ENCODE data around the gene PITPNM3.

Gene PITPNM3

DNA sequence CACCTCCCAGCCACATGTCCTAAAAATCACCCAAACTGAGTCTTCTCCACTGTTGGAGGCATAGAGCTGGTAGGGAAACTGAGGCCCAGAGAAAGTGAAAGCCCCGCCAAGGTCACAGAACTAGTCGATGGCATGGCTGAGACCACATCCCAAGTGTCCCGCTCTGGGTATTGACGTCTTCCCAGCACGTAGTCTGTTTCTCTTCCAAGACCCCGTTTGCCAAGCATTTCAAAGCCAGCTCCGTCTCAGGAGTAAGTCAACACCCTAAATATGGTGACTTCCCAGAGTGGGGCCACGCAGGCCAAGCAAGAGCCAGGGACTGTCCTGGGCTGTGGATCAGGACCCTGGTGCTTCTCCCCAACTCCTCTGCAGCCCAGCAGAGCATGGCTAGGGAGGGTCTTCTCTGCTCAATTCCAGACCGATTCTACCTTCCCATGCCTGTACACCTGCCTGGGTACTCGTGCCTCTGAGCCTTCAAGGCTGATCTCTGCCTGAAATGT is 19.7 kb downstream of the PITPNM3 start:
- ATAC-seq (replicated peaks) (no peak), DNase-seq (no peak)
- no peak overlapping the region for H3K4me3 Mint-ChIP-seq
- peaks cover 7 to 8% of the 10 kb centered on the region in 2 donors for H3K36me3 Mint-ChIP-seq
- no peaks in the 10 kb centered on the region for H3K4me1 Mint-ChIP-seq
- H3K9me3 Mint-ChIP-seq, result peaks cover 0 to 7% of the 10 kb centered on the region in 2 donors
- H3K27me3 Mint-ChIP-seq, result peaks cover 16 to 28% of the 10 kb centered on the region in 2 donors
- no peak overlapping the region for H3K27ac Mint-ChIP-seq

- Mint-ChIP-seq H3K27ac (no peak overlapping the region), H3K4me1 (no peaks in the 10 kb centered on the region), H3K9me3 (peaks cover 0 to 7% of the 10 kb centered on the region in 2 donors), H3K36me3 (peaks cover 7 to 8% of the 10 kb centered on the region in 2 donors), H3K27me3 (peaks cover 12 to 23% of the 10 kb centered on the region in 2 donors), H3K4me3 (no peak overlapping the region)
- ATAC-seq (replicated peaks) (no peak), DNase-seq (no peak)
Observed at GRCh38 chr17:6536053-6536452, 20.3 kb downstream of the PITPNM3 start.

DNA sequence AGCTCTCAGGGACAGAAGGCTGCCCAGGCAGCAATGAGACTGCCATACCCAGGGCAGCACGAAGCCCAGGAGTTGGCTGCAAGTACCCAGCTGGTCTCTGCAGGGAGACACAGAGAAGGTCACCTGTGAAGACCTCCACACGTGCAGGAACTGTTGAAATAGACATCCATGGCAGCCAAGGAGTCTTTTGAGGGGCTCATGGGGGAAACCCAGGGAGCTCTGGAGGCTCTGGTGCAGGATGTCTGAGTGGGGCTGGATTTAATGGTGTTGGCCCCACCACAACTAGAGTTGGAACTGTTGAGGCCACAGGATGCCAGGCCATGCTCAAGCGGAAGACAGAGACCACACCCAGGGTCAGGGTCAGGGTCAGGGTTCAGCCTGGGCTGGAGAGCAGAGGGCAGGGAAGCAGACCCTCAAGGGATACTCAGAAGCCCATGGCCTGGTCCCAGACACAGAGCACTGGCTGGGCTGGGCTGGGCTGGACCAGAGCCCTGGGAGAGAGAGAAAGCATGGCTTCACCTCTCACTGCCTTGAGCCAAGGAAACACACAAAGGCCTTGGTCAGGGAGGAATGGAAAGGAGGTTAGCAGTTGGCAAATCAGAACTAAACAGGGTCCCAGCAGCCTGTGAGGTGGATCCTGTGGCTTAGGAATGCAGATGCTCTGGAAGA is 21.4 kb downstream of the PITPNM3 start:
- Mint-ChIP-seq H3K4me1 (no peaks in the 10 kb centered on the region), H3K4me3 (no peak overlapping the region), H3K27ac (no peak overlapping the region)

DNA sequence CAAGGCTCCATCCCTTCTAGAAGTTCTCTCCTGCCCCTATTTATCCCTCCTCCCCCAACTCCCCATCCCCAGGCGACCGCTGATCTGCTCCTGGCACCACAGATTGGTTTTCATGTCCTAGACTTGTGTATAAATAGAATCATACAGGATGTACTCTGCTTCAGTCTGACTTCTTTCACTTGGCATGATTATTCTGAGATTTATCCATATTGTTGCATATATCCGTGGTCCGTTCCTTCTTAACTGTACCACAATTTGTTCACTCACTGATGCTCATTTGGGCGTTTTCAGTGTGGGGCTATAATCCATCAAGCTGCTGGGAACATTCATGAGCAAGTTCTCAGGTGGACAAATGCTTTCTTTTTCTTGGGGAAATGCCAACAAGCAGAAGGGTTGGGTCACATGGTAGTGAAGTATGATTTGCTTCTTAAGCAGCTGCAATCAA is 23.9 kb downstream of the PITPNM3 start:
- DNase-seq, result no peak
- Mint-ChIP-seq H3K36me3 (peaks cover 2 to 7% of the 10 kb centered on the region in 2 donors), H3K9me3 (no peaks in the 10 kb centered on the region), H3K27ac (no peak overlapping the region), H3K4me3 (no peak overlapping the region), H3K27me3 (peaks cover 6 to 14% of the 10 kb centered on the region in 2 donors), H3K4me1 (no peaks in the 10 kb centered on the region)
- no peak for ATAC-seq (replicated peaks)

More for the DNA sequence above, 21.4 kb downstream of the PITPNM3 start:
- ATAC-seq (replicated peaks), result no peak
- no peak for DNase-seq
- H3K9me3 Mint-ChIP-seq, result peaks cover 0 to 7% of the 10 kb centered on the region in 2 donors
- H3K36me3 Mint-ChIP-seq, result peaks cover 7 to 8% of the 10 kb centered on the region in 2 donors
- H3K27me3 Mint-ChIP-seq, result peaks cover 8 to 19% of the 10 kb centered on the region in 2 donors

DNA sequence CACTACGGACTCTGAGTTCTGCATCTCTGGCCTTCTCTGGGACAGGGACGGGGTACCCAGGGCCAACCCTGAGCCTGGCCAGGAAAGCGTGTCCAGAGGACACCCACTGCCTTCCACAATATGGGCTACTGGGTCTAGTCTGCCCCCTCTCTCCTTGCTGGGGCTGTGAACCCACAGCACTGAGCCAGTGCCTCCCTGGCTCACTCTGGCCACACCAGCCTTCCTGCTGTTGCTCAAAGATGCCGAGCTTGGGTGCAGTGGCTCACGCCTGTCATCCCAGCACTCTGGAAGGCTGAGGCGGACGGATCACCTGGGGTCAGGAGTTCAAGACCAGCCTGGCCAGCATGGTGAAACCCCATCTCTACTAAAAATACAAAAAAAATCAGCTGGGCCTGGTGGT is 24.8 kb downstream of the PITPNM3 start:
- ATAC-seq (replicated peaks) (no peak), DNase-seq (no peak)
- Mint-ChIP-seq H3K4me3 (no peak overlapping the region), H3K9me3 (no peaks in the 10 kb centered on the region), H3K4me1 (no peaks in the 10 kb centered on the region), H3K36me3 (peaks cover 2 to 7% of the 10 kb centered on the region in 2 donors), H3K27ac (no peak overlapping the region), H3K27me3 (peaks cover 5 to 14% of the 10 kb centered on the region in 2 donors)

GRCh38 chr17:6530324-6530920 is 25.9 kb downstream of the PITPNM3 start:
- no peaks in the 10 kb centered on the region for H3K4me1 Mint-ChIP-seq
- DNase-seq (no peak), ATAC-seq (replicated peaks) (no peak)
- no peak overlapping the region for H3K4me3 Mint-ChIP-seq
- no peak overlapping the region for H3K27ac Mint-ChIP-seq
- no peaks in the 10 kb centered on the region for H3K9me3 Mint-ChIP-seq
- H3K27me3 Mint-ChIP-seq, result peaks cover 5 to 14% of the 10 kb centered on the region in 2 donors
- peaks cover 2 to 7% of the 10 kb centered on the region in 2 donors for H3K36me3 Mint-ChIP-seq

GRCh38 chr17:6528557-6528956 is 27.8 kb downstream of the PITPNM3 start:
- no peaks in the 10 kb centered on the region for H3K9me3 Mint-ChIP-seq
- H3K36me3 Mint-ChIP-seq, result no peaks in the 10 kb centered on the region
- DNase-seq (no peak), ATAC-seq (replicated peaks) (no peak)
- no peak overlapping the region for H3K27ac Mint-ChIP-seq
- H3K27me3 Mint-ChIP-seq, result peaks cover 5% of the 10 kb centered on the region in 2 donors
- H3K4me3 Mint-ChIP-seq, result no peak overlapping the region
- no peaks in the 10 kb centered on the region for H3K4me1 Mint-ChIP-seq

GRCh38 chr17:6526362-6527152 is 29.8 kb downstream of the PITPNM3 start:
- H3K9me3 Mint-ChIP-seq, result no peaks in the 10 kb centered on the region
- no peaks in the 10 kb centered on the region for H3K27me3 Mint-ChIP-seq
- no peak overlapping the region for H3K27ac Mint-ChIP-seq
- no peaks in the 10 kb centered on the region for H3K36me3 Mint-ChIP-seq
- ATAC-seq (replicated peaks), result no peak
- DNase-seq, result no peak
- H3K4me1 Mint-ChIP-seq, result no peaks in the 10 kb centered on the region
- no peak overlapping the region for H3K4me3 Mint-ChIP-seq

DNA sequence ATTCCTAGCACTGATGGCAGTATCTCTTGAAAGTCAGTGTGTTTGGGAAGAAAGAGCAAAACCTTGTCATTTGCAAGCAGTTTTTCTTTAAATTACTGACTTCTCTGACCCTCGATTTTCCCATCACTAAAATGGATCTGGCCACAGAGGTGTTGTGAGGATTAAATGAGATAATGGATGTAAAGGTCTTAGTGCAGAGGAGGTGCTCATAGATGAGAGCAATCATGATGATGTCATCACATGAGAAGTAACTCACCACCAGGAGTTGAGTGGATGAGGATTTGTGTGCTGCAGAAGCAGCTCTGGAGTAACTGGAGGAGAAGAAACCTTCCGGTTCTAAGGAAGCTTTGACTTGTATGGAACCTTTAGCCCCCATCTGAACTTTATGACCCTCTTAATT is 30.6 kb downstream of the PITPNM3 start:
- Mint-ChIP-seq H3K4me1 (no peaks in the 10 kb centered on the region), H3K36me3 (no peaks in the 10 kb centered on the region), H3K27ac (no peak overlapping the region), H3K27me3 (no peaks in the 10 kb centered on the region), H3K9me3 (no peaks in the 10 kb centered on the region), H3K4me3 (no peak overlapping the region)
- DNase-seq (no peak), ATAC-seq (replicated peaks) (no peak)

DNA sequence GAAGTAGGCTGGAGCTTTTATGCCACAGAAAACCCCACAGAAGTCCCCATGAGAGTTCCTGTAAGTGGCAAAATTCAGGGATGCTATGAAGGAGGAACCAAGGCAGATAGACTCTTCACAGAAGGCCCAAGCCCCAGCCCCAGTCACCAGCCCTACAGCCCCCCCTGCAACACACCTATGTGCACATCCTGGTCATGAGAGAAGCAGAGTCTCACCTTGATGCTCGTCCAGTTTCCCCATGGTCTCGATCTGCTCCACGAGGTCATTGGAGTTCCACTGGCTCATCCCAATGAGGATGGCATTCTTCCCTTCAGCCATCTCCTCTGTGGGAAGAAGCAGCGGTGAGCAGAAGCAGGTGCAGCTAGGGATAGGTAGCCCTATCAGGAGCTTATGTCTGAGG is 31.2 kb downstream of the PITPNM3 start:
- no peak overlapping the region for H3K4me3 Mint-ChIP-seq
- H3K27me3 Mint-ChIP-seq, result no peaks in the 10 kb centered on the region
- H3K4me1 Mint-ChIP-seq, result no peaks in the 10 kb centered on the region
- H3K9me3 Mint-ChIP-seq, result no peaks in the 10 kb centered on the region
- DNase-seq (no peak), ATAC-seq (replicated peaks) (no peak)
- H3K36me3 Mint-ChIP-seq, result peaks cover 0 to 2% of the 10 kb centered on the region in 2 donors
- no peak overlapping the region for H3K27ac Mint-ChIP-seq

GRCh38 chr17:6524520-6524919 is 31.8 kb downstream of the PITPNM3 start:
- no peak overlapping the region for H3K4me3 Mint-ChIP-seq
- H3K9me3 Mint-ChIP-seq, result no peaks in the 10 kb centered on the region
- H3K36me3 Mint-ChIP-seq, result peaks cover 0 to 2% of the 10 kb centered on the region in 2 donors
- ATAC-seq (replicated peaks) (no peak), DNase-seq (no peak)
- no peak overlapping the region for H3K27ac Mint-ChIP-seq
- no peaks in the 10 kb centered on the region for H3K4me1 Mint-ChIP-seq
- no peaks in the 10 kb centered on the region for H3K27me3 Mint-ChIP-seq

DNA sequence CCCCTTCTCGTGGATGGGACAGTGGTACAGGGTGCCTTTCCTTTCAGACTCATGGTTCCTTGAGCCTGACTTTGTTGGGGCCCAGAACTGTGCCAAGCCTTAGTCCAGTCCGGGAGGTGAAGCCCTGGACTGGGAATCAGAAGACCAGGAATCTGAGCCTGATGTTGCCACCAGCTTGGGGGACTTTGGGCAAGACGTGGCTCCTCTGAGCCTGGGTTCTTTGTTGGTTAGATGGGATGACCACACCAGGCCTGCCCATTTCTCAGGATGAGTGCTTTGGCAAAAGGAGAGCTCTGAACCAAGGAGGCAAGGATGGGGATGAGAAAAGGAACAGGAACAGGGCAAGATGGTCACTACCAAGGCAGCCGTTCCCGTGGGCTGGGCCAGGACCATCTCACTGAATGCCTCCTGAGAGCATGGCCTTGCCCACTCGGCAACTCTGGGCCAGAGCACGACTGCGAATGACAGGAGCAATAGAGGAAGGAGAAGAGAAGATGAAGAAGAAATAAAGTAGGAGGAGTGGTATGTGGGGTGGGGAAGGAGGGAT is 32.5 kb downstream of the PITPNM3 start:
- H3K9me3 Mint-ChIP-seq, result no peaks in the 10 kb centered on the region
- H3K4me3 Mint-ChIP-seq, result no peak overlapping the region
- no peak overlapping the region for H3K27ac Mint-ChIP-seq
- ATAC-seq (replicated peaks) (no peak), DNase-seq (no peak)
- H3K4me1 Mint-ChIP-seq, result no peaks in the 10 kb centered on the region
- peaks cover 0 to 2% of the 10 kb centered on the region in 2 donors for H3K36me3 Mint-ChIP-seq
- H3K27me3 Mint-ChIP-seq, result peaks cover 0 to under 1% of the 10 kb centered on the region in 2 donors

DNA sequence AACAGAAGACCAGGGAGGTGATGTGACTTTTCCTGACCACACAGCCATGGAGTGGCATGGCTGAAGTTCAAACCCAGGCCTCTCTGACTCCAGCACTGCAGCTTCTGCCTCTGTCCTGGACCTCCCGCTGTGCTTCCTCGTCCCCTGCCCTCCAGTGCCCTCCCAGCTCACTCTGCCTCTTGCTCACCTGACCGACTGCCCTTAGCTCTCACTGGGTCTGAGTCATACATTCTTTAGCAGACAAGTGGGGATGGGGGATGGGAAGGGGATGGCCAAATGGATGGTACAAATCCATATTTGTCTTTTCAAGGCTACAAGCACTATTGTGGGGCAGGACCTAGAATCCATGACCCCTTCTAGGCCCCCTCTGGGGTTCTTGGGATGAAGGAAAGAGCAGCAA is 33.0 kb downstream of the PITPNM3 start:
- Mint-ChIP-seq H3K27ac (no peak overlapping the region), H3K36me3 (peaks cover 0 to 6% of the 10 kb centered on the region in 2 donors), H3K4me3 (no peak overlapping the region), H3K9me3 (no peaks in the 10 kb centered on the region), H3K27me3 (peaks cover 0 to 6% of the 10 kb centered on the region in 2 donors), H3K4me1 (no peaks in the 10 kb centered on the region)
- no peak for DNase-seq
- no peak for ATAC-seq (replicated peaks)

- Mint-ChIP-seq H3K27ac (no peak overlapping the region), H3K4me1 (peaks cover 0 to 7% of the 10 kb centered on the region in 2 donors), H3K4me3 (no peak overlapping the region), H3K27me3 (peaks cover 0 to 6% of the 10 kb centered on the region in 2 donors), H3K36me3 (peaks cover 0 to 6% of the 10 kb centered on the region in 2 donors), H3K9me3 (peaks cover 0 to 2% of the 10 kb centered on the region in 2 donors)
- no peak for DNase-seq
- no peak for ATAC-seq (replicated peaks)
Observed at GRCh38 chr17:6521586-6521985, 34.8 kb downstream of the PITPNM3 start.
